K562 (cell line): ENCODE measurements around the gene YES1. TPM values are rescaled to one million over a fixed set of nuclear protein-coding genes. Genes with fewer than 3 reads are reported as not detected.

Source experiments
- BRD9 ChIP-seq: fragments of 450-650 bp; IDR thresholded peaks from 2 replicates; pipeline ENCODE4 v1.6.1; 2018; ENCODE audit warnings: low read depth; ENCODE audit not compliant: partially characterized antibody
- CHCHD3 ChIP-seq: fragments of 250-450 bp; sonication (Bioruptor Pico); IDR thresholded peaks from 2 replicates; pipeline ENCODE4 v2.1.2; 2022; ENCODE audit warnings: mild to moderate bottlenecking
- DIDO1 ChIP-seq: fragments of 450-650 bp; IDR thresholded peaks from 2 replicates; pipeline ENCODE4 v1.6.1; 2016; ENCODE audit warnings: low read depth, missing biosample characterization, missing genetic modification characterization
- E2F8 ChIP-seq: fragments of 450-650 bp; IDR thresholded peaks from 2 replicates; pipeline ENCODE4 v1.7.1; 2018; ENCODE audit warnings: mild to moderate bottlenecking, low read depth; ENCODE audit not compliant: partially characterized antibody
- ELF4 ChIP-seq: fragments of 450-650 bp; formaldehyde crosslinking; IDR thresholded peaks from 2 replicates; pipeline ENCODE4 v1.4.0; 2022; ENCODE audit warnings: missing genetic modification characterization
- FOSL1 ChIP-seq: fragments of 200-800 bp; sonication (Bioruptor generic); conservative IDR thresholded peaks from 2 replicates; pipeline ENCODE4 v1.6.1; 2016; ENCODE audit warnings: missing genetic modification characterization, missing compliant biosample characterization
- GATAD2B ChIP-seq: fragments of 450-650 bp; IDR thresholded peaks from 2 replicates; pipeline ENCODE4 v1.6.1; 2017; ENCODE audit warnings: mild to moderate bottlenecking, borderline replicate concordance
- HNRNPH1 ChIP-seq: fragments of 200-400 bp; formaldehyde crosslinking; optimal IDR thresholded peaks from 2 replicates; pipeline ENCODE3; 2017; ENCODE audit warnings: low read depth, mild to moderate bottlenecking, low read length, moderate library complexity
- HNRNPL ChIP-seq: fragments of 200-400 bp; formaldehyde crosslinking; IDR thresholded peaks from 2 replicates; pipeline ENCODE4 v1.6.1; 2017; ENCODE audit warnings: low read depth, mild to moderate bottlenecking, low read length
- JUND ChIP-seq, 2 experiments: IDR thresholded peaks; 2 replicates in 1 of 2; 3 replicates in 1 of 2; pipeline ENCODE4 v1.6.1; 2011; ENCODE audit warnings: borderline replicate concordance in 2 of 2, low read depth in 2 of 2, low read length in 2 of 2, improper control_type of control experiment in 1 of 2, missing biosample characterization in 1 of 2, missing genetic modification characterization in 1 of 2, missing genetic modification reagents in 1 of 2
- KAT7 ChIP-seq: sonication (generic); formaldehyde crosslinking; IDR thresholded peaks from 2 replicates; pipeline ENCODE4 v1.8.0; 2022; ENCODE audit warnings: missing genetic modification reagents, mild to moderate bottlenecking, borderline replicate concordance
- L3MBTL2 ChIP-seq: fragments of 450-650 bp; IDR thresholded peaks from 2 replicates; pipeline ENCODE4 v1.6.1; 2016; ENCODE audit warnings: mild to moderate bottlenecking, moderate library complexity
- LEF1 ChIP-seq: fragments of 450-650 bp; IDR thresholded peaks from 2 replicates; pipeline ENCODE4 v1.6.1; 2016; ENCODE audit warnings: mild to moderate bottlenecking
- NBN ChIP-seq: fragments of 450-650 bp; IDR thresholded peaks from 2 replicates; pipeline ENCODE4 v1.6.1; 2016; ENCODE audit warnings: low read depth, mild to moderate bottlenecking
- NFXL1 ChIP-seq: fragments of 450-650 bp; formaldehyde crosslinking; IDR thresholded peaks from 2 replicates; pipeline ENCODE4 v1.4.0; 2021; ENCODE audit warnings: mild to moderate bottlenecking
- PCBP1 ChIP-seq: fragments of 200-400 bp; formaldehyde crosslinking; IDR thresholded peaks from 2 replicates; pipeline ENCODE4 v1.6.1; 2018; ENCODE audit warnings: mild to moderate bottlenecking, low read depth, low read length; ENCODE audit not compliant: poor library complexity, severe bottlenecking
- POLR2A ChIP-seq: fragments of 450-650 bp; conservative IDR thresholded peaks from 2 replicates; pipeline ENCODE4 v1.6.1; 2016
- RB1 ChIP-seq: fragments of 450-650 bp; IDR thresholded peaks from 2 replicates; pipeline ENCODE4 v1.6.1; 2017; ENCODE audit warnings: low read depth, mild to moderate bottlenecking
- RBM34 ChIP-seq: fragments of 200-400 bp; formaldehyde crosslinking; IDR thresholded peaks from 2 replicates; pipeline ENCODE4 v1.6.1; 2018; ENCODE audit warnings: low read length, borderline replicate concordance; ENCODE audit not compliant: insufficient read depth
- SRSF3 ChIP-seq: fragments of 200-400 bp; formaldehyde crosslinking; IDR thresholded peaks from 2 replicates; pipeline ENCODE4 v1.6.1; 2016; ENCODE audit warnings: mild to moderate bottlenecking, low read length, moderate library complexity; ENCODE audit not compliant: insufficient read depth
- TSC22D4 ChIP-seq: fragments of 450-650 bp; IDR thresholded peaks from 2 replicates; pipeline ENCODE4 v1.6.1; 2016; ENCODE audit warnings: missing genetic modification characterization, missing biosample characterization, control low read depth
- WHSC1 ChIP-seq: IDR thresholded peaks from one replicate; pipeline ENCODE4 v1.6.1; 2012; ENCODE audit warnings: low read length, control low read depth, inconsistent platforms
- ZNF518B ChIP-seq: fragments of 250-450 bp; sonication (Bioruptor Pico); IDR thresholded peaks from 2 replicates; pipeline ENCODE4 v1.5.0; 2021; ENCODE audit warnings: mild to moderate bottlenecking, moderate library complexity
- ZNF644 ChIP-seq: fragments of 200-800 bp; sonication (Bioruptor generic); IDR thresholded peaks from 2 replicates; pipeline ENCODE4 v1.6.1; 2016; ENCODE audit warnings: low read depth, missing genetic modification characterization, missing compliant biosample characterization
- ZZZ3 ChIP-seq: fragments of 450-650 bp; IDR thresholded peaks from 2 replicates; pipeline ENCODE4 v1.6.1; 2016; ENCODE audit warnings: antibody characterized with exemption, mild to moderate bottlenecking, moderate library complexity
- polyA plus RNA-seq, 8 experiments: library from polyadenylated mRNA; depleted of rRNA in 4 of 8; stranded (reverse) in 5 of 8; unstranded in 3 of 8; fragments of >200 nt; fragmentation: Nextera tagmentation in 2 of 8; fragmentation: Illumina TruSeq in 1 of 8; extraction: Ambion mirVana in 2 of 8; extraction: Trizol in 1 of 8; gene quantifications; 2 replicates each; pipeline versions ENCODE4 v1.2.1 to v1.2.3, GENCODE V29; 2011 to 2014; ENCODE audit warnings: inconsistent platforms in 1 of 8, missing spikeins in 1 of 8
- total RNA-seq, 7 experiments: library from RNA; depleted of rRNA in 6 of 7; stranded (reverse); fragments of >200 nt in 6 of 7; fragmentation: Illumina TruSeq in 2 of 7; extraction: Trizol in 2 of 7; gene quantifications; 2 replicates each; pipeline versions ENCODE4 v1.2.1 to v1.2.3, GENCODE V29; 2011 to 2021; ENCODE audit warnings: low replicate concordance in 1 of 7

YES1 gene
- total and polyA plus RNA-seq, 9 of the 15 experiments (the other 6 are each of a cell fraction or from before 2014, with no cell fraction given) = 37.2 to 115 (median 77.7) TPM

GRCh38 chr18:841647-842370, 29.8 kb upstream of the YES1 start (continued):
- TF ChIP-seq CHCHD3 (CRISPR knock-in tag) (no peak), PCBP1 (no peak), KAT7 (CRISPR knock-in tag) (no peak), ZNF644 (tag) (no peak), SRSF3 (no peak), E2F8 (no peak), GATAD2B (no peak), L3MBTL2 (peak; percentile 59; the same call in 1 of the 2 replicates), ZZZ3 (no peak), NBN (no peak), ELF4 (no peak), FOSL1 (tag) (peak; percentile 39; the same call in 1 of the 2 replicates), RBM34 (no peak), ZNF518B (CRISPR knock-in tag) (no peak), POLR2A (peak; percentile 67), NFXL1 (no peak), JUND (IDR thresholded peaks at IDR 0.05; ENCODE audit: borderline replicate concordance, low read depth, low read length) (no peak), JUND (tag; IDR thresholded peaks at IDR 0.05; ENCODE audit: borderline replicate concordance, low read depth, low read length) (no peak), LEF1 (peak; percentile 93), TSC22D4 (tag) (no peak), HNRNPL (no peak), WHSC1 (no peak), DIDO1 (tag) (no peak), BRD9 (peak; percentile 62), HNRNPH1 (no peak), RB1 (no peak)
